ENCODE measurements around the gene SORL1.
"Not testable (repeated sequence)": the region's sequence is repeated elsewhere in the genome, so short reads cannot be mapped to it uniquely, and the experiment has no call there.

The SORL1 gene

GRCh38 chr11:121608545-121609098 lies 156.5 kb downstream of the SORL1 start:
- no peak for DNase-seq (ENCODE audit: insufficient read length, low spot score)
- FAIRE-seq, result no peak

GRCh38 chr11:121610706-121611105 lies 158.6 kb downstream of the SORL1 start:
- peak; percentile 64 for FAIRE-seq

GRCh38 chr11:121611242-121611641 lies 159.1 kb downstream of the SORL1 start:
- DNase-seq (ENCODE audit: insufficient read length, low spot score) (no peak), FAIRE-seq (no peak)

More at GRCh38 chr11:121610706-121611105, 158.6 kb downstream of the SORL1 start:
- no peak for DNase-seq (ENCODE audit: insufficient read length, low spot score)

GRCh38 chr11:121613724-121614123 lies 161.6 kb downstream of the SORL1 start:
- no peak for DNase-seq (ENCODE audit: insufficient read length, low spot score)
- FAIRE-seq, result peak; percentile 14

GRCh38 chr11:121614636-121615240 lies 162.6 kb downstream of the SORL1 start:
- DNase-seq (ENCODE audit: insufficient read length, low spot score) (no peak), FAIRE-seq (no peak)

- no peak for DNase-seq (ENCODE audit: insufficient read length, low spot score)
- FAIRE-seq, result no peak
Measured at GRCh38 chr11:121615501-121615900, 163.4 kb downstream of the SORL1 start.

GRCh38 chr11:121618516-121618915 lies 166.4 kb downstream of the SORL1 start:
- FAIRE-seq, result no peak

GRCh38 chr11:121625777-121626506 lies 173.8 kb downstream of the SORL1 start:
- FAIRE-seq (no peak), DNase-seq (ENCODE audit: insufficient read length, low spot score) (no peak)

More at GRCh38 chr11:121618516-121618915, 166.4 kb downstream of the SORL1 start:
- DNase-seq (ENCODE audit: insufficient read length, low spot score), result no peak

- DNase-seq (ENCODE audit: insufficient read length, low spot score) (no peak), FAIRE-seq (no peak)
Measured at GRCh38 chr11:121626507-121626875, 174.4 kb downstream of the SORL1 start.

GRCh38 chr11:121626980-121627379 lies 174.9 kb downstream of the SORL1 start:
- DNase-seq (ENCODE audit: insufficient read length, low spot score) (no peak), FAIRE-seq (no peak)

GRCh38 chr11:121630041-121630440 lies 177.9 kb downstream of the SORL1 start:
- FAIRE-seq (no peak), DNase-seq (ENCODE audit: insufficient read length, low spot score) (no peak)

- no peak for FAIRE-seq
- no peak for DNase-seq (ENCODE audit: insufficient read length, low spot score)
Measured at GRCh38 chr11:121631456-121631855, 179.3 kb downstream of the SORL1 start.

GRCh38 chr11:121634273-121634672 lies 182.2 kb downstream of the SORL1 start:
- DNase-seq (ENCODE audit: insufficient read length, low spot score) (no peak), FAIRE-seq (no peak)

GRCh38 chr11:121634889-121635288 lies 182.8 kb downstream of the SORL1 start:
- FAIRE-seq, result no peak
- no peak for DNase-seq (ENCODE audit: insufficient read length, low spot score)

- DNase-seq (ENCODE audit: insufficient read length, low spot score) (no peak), FAIRE-seq (peak; percentile 65)
Measured at GRCh38 chr11:121636081-121636799, 184.1 kb downstream of the SORL1 start.

GRCh38 chr11:121636800-121637176 lies 184.7 kb downstream of the SORL1 start:
- peak; percentile 18 for FAIRE-seq
- DNase-seq (ENCODE audit: insufficient read length, low spot score), result no peak

GRCh38 chr11:121637587-121637986 lies 185.5 kb downstream of the SORL1 start:
- FAIRE-seq, result not testable (repeated sequence)

GRCh38 chr11:121643479-121644186 lies 191.5 kb downstream of the SORL1 start:
- no peak for DNase-seq (ENCODE audit: insufficient read length, low spot score)
- FAIRE-seq, result no peak

More at GRCh38 chr11:121637587-121637986, 185.5 kb downstream of the SORL1 start:
- DNase-seq (ENCODE audit: insufficient read length, low spot score), result not testable (repeated sequence)

- FAIRE-seq (no peak), DNase-seq (ENCODE audit: insufficient read length, low spot score) (no peak)
Measured at GRCh38 chr11:121644187-121644512, 192.0 kb downstream of the SORL1 start.

GRCh38 chr11:121645001-121645400 lies 192.9 kb downstream of the SORL1 start:
- DNase-seq (ENCODE audit: insufficient read length, low spot score) (no peak), FAIRE-seq (no peak)

- no peak for DNase-seq (ENCODE audit: insufficient read length, low spot score)
Measured at GRCh38 chr11:121645596-121645995, 193.5 kb downstream of the SORL1 start.

More at GRCh38 chr11:121645596-121645995, 193.5 kb downstream of the SORL1 start:
- FAIRE-seq, result no peak

Measured in GM19239 (cell line).